ENCODE data around the gene TSHZ2. TPM values are rescaled to one million over a fixed set of nuclear protein-coding genes. Genes with fewer than 3 reads are reported as not detected.
"Not testable (repeated sequence)": the region's sequence is repeated elsewhere in the genome, so short reads cannot be mapped to it uniquely, and the experiment has no call there.

The TSHZ2 gene
- total RNA-seq, 2 experiments from 2014 or later: 0.38 to 0.54 TPM

DNA sequence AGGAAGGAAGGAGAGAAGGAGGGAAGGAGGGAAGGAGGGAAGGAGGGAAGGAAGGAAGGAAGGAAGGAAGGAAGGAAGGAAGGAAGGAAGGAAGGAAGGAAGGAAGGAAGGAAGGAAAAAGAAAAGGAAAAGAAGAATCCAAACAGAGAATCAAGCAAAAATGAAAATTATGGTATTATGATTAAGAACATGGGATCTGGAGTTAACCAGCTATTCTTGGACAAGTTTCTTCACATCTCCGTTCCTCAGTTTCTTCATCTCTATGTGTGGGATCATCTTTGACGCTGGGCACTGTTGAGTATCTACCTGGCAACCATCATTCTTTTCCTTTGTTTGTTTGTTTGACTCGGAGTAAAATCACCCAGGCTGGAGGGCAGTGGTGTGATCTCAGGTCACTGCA lies 549.9 kb downstream of the TSHZ2 start:
- POLR2A ChIA-PET: no interaction called here
- H3K36me3 Mint-ChIP-seq (ENCODE audit: low read depth): no peaks in the 10 kb centered on the region
- CTCF ChIA-PET: no interaction called here
- ATAC-seq (no peak), DNase-seq (no peak)
- H3K27ac Mint-ChIP-seq: no peak overlapping the region
- intact Hi-C loops (cut with micrococcal nuclease): no loop called here
- TF ChIP-seq, protein P1, sequence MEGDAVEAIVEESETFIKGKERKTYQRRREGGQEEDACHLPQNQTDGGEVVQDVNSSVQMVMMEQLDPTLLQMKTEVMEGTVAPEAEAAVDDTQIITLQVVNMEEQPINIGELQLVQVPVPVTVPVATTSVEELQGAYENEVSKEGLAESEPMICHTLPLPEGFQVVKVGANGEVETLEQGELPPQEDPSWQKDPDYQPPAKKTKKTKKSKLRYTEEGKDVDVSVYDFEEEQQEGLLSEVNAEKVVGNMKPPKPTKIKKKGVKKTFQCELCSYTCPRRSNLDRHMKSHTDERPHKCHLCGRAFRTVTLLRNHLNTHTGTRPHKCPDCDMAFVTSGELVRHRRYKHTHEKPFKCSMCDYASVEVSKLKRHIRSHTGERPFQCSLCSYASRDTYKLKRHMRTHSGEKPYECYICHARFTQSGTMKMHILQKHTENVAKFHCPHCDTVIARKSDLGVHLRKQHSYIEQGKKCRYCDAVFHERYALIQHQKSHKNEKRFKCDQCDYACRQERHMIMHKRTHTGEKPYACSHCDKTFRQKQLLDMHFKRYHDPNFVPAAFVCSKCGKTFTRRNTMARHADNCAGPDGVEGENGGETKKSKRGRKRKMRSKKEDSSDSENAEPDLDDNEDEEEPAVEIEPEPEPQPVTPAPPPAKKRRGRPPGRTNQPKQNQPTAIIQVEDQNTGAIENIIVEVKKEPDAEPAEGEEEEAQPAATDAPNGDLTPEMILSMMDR (IDR thresholded peaks at IDR 0.05): no peak
- no peaks in the 10 kb centered on the region for H3K9me3 Mint-ChIP-seq
- no peaks in the 10 kb centered on the region for H3K27me3 Mint-ChIP-seq
- H3K4me1 Mint-ChIP-seq (ENCODE audit: low read depth): no peaks in the 10 kb centered on the region
- H3K4me3 Mint-ChIP-seq: no peak overlapping the region

DNA sequence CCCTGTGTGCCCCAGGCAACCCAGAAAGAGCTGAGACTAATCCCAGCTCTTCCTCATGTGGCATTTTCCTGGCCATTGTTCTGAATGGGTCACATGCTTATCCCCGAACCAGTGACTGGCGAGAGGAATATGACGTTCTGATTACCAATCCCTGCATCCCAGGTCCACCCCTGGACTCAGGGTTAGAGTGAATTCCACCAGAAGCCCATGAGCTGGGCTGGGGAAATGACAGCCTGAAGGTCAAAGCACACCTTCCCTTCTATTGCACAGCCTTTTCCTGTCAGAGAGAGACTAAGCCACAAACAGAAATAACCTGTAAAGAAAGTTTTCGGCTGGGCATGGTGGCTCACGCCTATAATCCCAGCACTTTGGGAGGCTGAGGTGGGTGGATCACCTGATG lies 550.5 kb downstream of the TSHZ2 start:
- DNase-seq (no peak), ATAC-seq (no peak)
- POLR2A ChIA-PET: no interaction called here
- TF ChIP-seq, protein P1 (IDR thresholded peaks at IDR 0.05): no peak
- CTCF ChIA-PET: no interaction called here
- Mint-ChIP-seq H3K36me3 (ENCODE audit: low read depth) (no peaks in the 10 kb centered on the region), H3K27ac (no peak overlapping the region), H3K9me3 (no peaks in the 10 kb centered on the region), H3K27me3 (no peaks in the 10 kb centered on the region), H3K4me3 (no peak overlapping the region), H3K4me1 (ENCODE audit: low read depth) (no peaks in the 10 kb centered on the region)
- intact Hi-C loops (cut with micrococcal nuclease): no loop called here

DNA sequence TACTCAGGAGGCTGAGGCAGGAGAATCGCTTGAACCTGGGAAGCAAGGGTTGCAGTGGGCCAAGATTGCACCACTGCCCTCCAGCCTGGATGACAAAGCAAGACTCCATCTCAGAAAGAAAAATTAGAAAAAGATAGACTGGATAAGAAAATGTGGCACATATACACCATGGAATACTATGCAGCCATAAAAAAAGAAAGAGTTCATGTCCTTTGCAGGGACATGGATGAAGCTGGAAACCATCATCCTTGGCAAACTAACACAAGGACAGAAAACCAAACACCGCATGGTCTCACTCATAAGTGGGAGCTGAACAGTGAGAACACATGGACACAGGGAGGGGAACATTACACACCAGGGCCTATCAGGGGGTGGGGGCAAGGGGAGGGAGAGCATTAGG lies 551.5 kb downstream of the TSHZ2 start:
- ATAC-seq; CTCF ChIA-PET; DNase-seq; H3K27me3 Mint-ChIP-seq; H3K4me3 Mint-ChIP-seq; H3K36me3 Mint-ChIP-seq (ENCODE audit: low read depth); H3K4me1 Mint-ChIP-seq (ENCODE audit: low read depth); intact Hi-C loops (cut with micrococcal nuclease); H3K9me3 Mint-ChIP-seq; H3K27ac Mint-ChIP-seq: not testable (repeated sequence)
- POLR2A ChIA-PET: interaction anchor here (0.6 kb wide), 1 partner anchor 1520 kb away, joined by 3 read pairs; no protein-coding TSS in a partner anchor

DNA sequence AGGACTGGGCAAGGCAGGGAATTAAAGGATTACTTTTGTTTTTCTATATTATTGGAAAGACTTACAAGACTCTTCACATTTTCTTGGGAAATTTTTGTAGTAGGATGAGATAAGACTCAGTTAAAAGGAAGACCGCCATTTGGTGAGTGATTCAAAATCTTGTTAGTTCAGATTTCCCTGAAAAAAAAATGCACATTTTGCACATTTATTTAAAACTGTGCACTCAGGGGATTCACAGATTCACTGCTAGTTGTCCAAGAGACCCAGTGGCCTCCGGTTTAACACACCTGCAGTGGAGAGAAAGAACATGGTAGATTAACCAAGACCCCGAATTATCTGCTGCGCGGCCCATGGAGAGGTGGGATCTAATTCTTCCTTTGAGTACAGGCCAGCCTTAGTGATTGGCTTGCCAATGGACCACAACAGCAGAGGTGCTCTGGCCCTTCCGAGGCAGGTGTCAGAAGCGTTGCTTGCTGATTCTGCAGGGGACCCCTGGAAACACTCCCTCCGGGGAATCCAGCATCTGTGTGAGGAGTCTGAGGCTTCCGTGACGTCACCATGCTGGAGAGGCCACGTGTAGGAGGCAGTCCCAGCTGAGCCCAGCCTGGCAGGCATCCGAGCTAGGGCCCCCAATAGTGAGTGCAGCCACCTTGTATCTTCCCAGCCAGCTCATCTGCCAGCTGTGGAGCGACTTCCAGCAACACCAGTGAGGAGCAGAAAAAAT lies 552.6 kb downstream of the TSHZ2 start:
- ATAC-seq (no peak), DNase-seq (no peak)
- TF ChIP-seq, protein P1 (IDR thresholded peaks at IDR 0.05): no peak
- Mint-ChIP-seq H3K4me1 (ENCODE audit: low read depth) (no peaks in the 10 kb centered on the region), H3K36me3 (ENCODE audit: low read depth) (no peaks in the 10 kb centered on the region), H3K9me3 (no peaks in the 10 kb centered on the region), H3K27ac (no peak overlapping the region), H3K4me3 (no peak overlapping the region), H3K27me3 (no peaks in the 10 kb centered on the region)
- ChIA-PET POLR2A (no interaction called here), CTCF (no interaction called here)
- intact Hi-C loops (cut with micrococcal nuclease): no loop called here

DNA sequence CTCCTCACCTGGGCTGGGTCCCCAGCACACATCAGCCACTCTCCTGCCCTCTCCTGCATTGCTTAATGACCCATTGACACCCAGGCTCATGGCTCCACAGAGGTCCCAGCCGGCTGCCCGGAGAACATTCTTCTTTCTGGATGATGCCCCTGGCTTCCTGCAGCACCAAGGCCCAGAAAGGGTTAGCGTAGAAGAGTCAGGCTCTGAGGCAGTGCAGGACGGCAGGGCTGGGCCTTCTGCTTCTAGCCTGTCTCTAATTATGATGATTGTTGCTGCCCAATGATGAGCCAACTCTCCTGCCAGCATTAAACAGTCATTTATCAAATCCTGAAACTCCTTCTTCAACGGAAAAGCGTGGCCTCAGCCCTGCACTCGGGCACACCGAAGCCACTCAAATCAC lies 555.0 kb downstream of the TSHZ2 start:
- Mint-ChIP-seq H3K36me3 (ENCODE audit: low read depth) (no peaks in the 10 kb centered on the region), H3K27me3 (no peaks in the 10 kb centered on the region), H3K27ac (no peak overlapping the region), H3K9me3 (peaks cover 1% of the 10 kb centered on the region), H3K4me3 (no peak overlapping the region), H3K4me1 (ENCODE audit: low read depth) (no peaks in the 10 kb centered on the region)
- DNase-seq: no peak
- no peak for ATAC-seq
- CTCF ChIA-PET: no interaction called here
- POLR2A ChIA-PET: no interaction called here
- TF ChIP-seq, protein P1 (IDR thresholded peaks at IDR 0.05): no peak
- intact Hi-C loops (cut with micrococcal nuclease): no loop called here
